ENCODE data around the gene USP53. TPM values are rescaled to one million over a fixed set of nuclear protein-coding genes. Genes with fewer than 3 reads are reported as not detected.
"Not testable (repeated sequence)": the region's sequence is repeated elsewhere in the genome, so short reads cannot be mapped to it uniquely, and the experiment has no call there.

USP53 gene
- 100 to 1,000 TPM in 1 of 2 donors, 10 to 100 TPM in 1; 87.6 to 134 TPM for total RNA-seq
- long read RNA-seq, donor 1, partial matches to known transcripts: 4 of 33 reads
- long read RNA-seq, donor 1, other reads (novel, unspliced or antisense): 29 of 33 reads
- long read RNA-seq, donor 2, partial matches to known transcripts: 5 of 35 reads
- long read RNA-seq, donor 2, other reads (novel, unspliced or antisense): 30 of 35 reads

DNA sequence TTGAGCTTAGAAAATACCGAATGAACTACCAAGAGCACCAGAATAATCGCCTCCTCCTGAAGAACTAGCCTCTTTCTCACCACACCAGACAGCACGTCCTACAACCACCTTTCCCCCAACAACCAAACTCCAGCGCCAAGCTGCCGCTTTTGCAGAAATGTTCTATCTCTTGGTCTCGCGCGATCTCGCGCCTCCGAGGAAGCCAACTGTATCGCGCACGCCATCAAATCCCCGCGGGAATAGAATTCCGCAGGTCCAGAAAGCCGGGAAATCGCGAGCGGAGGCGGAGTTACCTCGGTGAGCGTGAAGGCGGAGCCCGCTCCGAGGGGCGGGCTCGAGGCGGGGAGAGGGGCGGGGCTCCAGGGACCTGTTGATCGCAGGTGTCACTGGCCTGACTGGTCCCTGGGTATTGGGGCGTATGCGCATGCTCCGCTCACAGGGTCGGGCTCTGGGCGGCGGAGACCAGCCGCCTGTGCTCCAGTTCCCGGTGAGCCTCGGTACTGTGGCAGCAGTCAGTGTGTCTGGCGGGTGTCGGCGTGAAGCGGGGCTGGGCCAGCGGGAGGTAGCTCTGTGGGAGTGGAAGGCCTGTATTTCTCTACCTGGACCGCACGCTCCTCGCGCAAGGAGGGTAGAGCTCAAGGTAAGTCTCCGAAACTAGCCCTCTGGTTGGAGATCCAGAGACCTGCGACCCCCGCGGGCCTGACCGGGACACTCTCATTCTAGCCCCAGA, at the start of gene USP53:
Gene USP53, plus strand, starts transcription at position 480 of the 730 bp plus-strand sequence. CDS start 27,047 bp downstream, outside the sequence.
- peak; percentile 99 for DNase-seq (ENCODE audit: low spot score)
- intact Hi-C loops (cut with DNase I): loop anchor here (5.0 to 10.0 kb wide), 2 partner anchors 168 to 170 kb away; no protein-coding TSS in a partner anchor

DNA sequence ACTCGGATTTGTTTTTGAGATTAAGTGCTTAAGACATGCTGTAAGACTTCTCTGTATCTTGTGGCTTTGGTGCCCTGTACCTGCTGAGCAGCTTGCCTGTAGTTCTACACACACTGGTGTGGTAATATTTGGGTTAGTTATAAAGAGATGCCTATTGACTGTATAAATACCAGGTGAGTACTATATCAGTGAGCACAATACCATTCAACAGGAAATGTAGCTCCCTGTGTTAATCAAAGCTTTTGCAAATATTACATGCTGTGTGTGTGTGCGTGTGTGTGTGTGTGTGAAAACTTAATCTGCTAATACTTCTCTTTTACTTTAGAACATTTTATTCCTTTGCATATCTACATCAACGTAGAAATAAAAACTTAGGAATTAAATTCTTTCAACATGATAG, 46.7 kb upstream of the USP53 start:
- intact Hi-C loops (cut with DNase I): no loop called here
- no peak for DNase-seq (ENCODE audit: low spot score)

DNA sequence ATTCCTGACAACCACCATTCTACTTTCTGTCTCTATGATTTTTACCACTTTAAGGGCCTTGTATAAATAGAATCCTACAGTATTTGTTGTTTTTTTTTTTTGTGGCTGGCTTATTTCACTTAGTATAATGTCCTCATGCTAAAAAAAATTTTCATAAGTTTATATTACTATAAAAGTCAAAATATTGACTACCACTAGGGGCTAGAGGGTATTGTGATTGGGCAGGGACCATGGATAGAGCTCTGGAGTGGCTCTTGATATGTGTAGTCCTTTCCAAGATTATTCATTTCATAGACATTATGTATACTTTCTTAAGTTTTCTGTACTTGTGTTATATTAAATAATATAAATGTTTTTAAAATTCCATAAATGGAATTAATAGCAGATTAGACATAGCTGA, 42.3 kb upstream of the USP53 start:
- intact Hi-C loops (cut with DNase I): no loop called here
- no peak for DNase-seq (ENCODE audit: low spot score)

DNA sequence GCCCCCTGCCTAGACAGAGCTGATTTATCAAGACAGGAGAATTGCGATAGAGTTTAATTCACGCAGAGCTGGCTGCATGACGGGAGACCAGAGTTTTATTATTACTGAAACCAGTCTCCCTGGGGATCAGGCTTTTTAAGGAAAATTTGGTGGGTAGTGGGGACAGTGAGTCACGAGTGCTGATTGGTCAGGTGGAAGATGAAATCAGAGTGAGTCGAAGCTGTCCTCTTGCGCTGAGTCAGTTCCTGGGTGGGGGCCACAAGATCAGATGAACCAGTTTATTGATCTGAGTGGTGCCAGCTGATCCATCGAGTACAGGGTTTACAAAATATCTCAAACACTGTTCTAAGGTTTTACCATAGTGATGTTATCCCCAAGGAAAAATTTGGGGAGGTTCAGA, 40.3 kb upstream of the USP53 start:
- DNase-seq (ENCODE audit: low spot score): no peak
- intact Hi-C loops (cut with DNase I): no loop called here

DNA sequence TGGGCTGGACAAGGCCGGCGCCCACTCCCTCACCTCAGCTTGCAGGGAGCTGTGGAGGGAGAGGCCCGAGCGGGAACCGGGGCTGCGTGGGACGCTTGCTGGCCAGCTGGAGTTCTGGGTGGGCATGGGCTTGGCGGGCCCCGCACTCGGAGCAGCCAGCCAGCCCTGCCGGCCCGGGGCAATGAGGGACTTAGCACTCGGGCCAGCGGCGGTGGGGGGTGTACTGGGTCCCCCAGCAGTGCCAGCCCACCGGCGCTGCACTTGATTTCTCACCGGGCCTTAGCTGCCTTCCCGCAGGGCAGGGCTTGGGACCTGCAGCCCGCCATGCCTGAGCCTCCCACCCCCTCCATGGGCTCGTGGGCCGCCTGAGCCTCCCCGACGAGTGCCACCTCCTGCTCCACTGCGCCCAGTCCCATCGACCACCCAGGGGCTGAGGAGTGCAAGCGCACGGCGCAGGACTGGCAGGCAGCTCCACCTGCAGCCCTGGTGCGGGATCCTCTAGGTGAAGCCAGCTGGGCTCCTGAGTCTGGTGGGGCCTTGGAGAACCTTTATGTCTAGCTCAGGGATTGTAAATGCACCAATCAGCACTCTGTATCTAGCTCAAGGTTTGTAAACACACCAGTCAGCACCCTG, 38.7 kb upstream of the USP53 start:
- not testable (repeated sequence) for DNase-seq (ENCODE audit: low spot score)

DNA sequence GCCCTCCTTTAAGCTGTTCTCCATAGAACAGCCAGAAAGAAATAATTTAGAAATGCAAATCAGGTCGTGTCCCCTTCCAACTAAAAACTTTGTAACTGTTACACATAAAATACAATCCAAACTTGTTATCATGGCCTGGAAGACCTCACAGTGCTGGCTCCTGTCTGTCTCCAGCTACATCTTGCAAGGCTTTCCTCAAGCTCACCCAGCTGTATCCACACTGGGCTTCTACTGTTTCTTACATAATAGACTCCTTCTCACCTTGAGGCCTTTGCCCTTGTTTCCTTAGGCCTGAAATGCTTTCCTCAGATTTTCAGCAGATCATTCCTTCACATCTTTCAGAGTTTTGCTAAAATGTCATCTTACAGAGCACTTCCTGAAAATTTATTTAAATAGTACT, 33.5 kb upstream of the USP53 start:
- DNase-seq (ENCODE audit: low spot score): no peak
- intact Hi-C loops (cut with DNase I): no loop called here

More for the DNA sequence above, 38.7 kb upstream of the USP53 start:
- intact Hi-C loops (cut with DNase I): not testable (repeated sequence)

DNA sequence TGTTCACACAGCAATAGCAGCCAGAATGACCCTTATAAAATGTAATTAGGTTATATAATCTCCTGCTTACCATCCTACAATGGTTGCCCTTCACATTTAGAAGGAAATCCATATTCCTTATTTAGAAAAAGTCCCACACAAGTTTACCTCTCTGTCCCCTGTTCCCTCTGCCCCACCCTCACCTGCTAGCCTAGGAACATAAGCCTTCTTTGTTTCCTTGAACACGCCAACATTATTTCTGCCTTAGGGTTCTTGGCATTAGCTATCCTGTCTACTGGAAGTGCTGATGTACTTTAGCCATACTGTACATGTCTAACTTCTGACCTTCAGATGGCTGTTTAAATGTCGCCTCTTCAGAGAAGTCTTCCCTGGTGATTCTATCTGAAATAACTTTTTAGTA, 28.4 kb upstream of the USP53 start:
- no peak for DNase-seq (ENCODE audit: low spot score)
- intact Hi-C loops (cut with DNase I): no loop called here

DNA sequence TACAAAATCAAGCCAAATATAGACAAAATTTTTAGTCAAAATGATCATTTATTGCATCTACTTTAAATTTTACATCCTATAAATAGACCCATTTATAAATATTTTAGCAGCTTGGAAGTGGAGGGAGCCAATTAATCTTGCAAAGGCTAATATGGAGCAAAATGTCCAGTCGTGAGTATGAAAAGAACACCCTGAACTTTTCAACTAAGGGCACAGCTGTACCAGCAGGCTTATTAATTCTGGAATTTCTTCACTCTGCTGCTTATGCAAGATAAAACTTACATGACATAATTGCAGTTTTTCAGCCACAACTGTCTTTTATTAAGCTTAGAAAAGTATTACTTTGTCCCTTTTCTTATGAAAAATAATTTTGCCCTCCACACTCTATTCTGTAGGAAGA, 22.9 kb upstream of the USP53 start:
- intact Hi-C loops (cut with DNase I): no loop called here
- no peak for DNase-seq (ENCODE audit: low spot score)

DNA sequence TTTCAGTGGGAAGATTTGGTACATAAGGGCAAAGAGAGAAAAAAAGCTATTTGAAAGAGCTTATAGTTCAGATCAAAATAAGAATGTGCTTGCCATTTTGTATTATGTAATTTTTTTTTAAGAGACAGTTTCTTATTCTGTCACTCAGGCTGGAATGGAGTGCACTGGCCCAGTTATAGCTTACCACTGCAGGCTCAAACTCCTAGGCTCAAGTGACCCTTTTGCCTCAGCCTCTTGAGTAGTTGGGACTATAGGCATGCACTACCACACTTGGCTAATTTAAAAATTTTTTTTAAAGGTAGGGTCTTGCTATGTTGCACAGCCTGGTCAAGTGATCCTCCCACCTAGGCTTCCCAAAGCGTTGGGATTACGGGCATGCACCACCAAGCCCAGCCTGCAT, 22.2 kb upstream of the USP53 start:
- intact Hi-C loops (cut with DNase I): no loop called here
- no peak for DNase-seq (ENCODE audit: low spot score)

DNA sequence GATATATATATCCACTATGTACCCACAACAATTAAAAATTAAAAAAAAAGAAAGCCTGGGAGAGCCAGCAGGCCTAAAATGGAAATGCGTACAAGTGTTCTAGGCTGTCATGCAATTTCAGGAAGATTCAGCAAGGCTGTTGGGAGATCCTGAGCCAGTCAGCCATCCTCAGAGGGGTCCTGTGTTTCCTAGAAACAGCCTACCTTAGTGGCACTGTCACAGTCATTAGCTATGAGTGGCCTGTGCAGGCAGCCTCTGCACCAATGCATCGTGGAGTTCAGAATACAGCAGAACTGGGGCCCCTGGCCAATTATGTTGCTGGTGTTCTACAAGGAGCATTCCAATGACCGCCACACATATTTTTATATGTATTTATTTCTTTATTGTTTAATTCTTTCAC, 21.0 kb upstream of the USP53 start:
- intact Hi-C loops (cut with DNase I): no loop called here
- DNase-seq (ENCODE audit: low spot score): no peak

DNA sequence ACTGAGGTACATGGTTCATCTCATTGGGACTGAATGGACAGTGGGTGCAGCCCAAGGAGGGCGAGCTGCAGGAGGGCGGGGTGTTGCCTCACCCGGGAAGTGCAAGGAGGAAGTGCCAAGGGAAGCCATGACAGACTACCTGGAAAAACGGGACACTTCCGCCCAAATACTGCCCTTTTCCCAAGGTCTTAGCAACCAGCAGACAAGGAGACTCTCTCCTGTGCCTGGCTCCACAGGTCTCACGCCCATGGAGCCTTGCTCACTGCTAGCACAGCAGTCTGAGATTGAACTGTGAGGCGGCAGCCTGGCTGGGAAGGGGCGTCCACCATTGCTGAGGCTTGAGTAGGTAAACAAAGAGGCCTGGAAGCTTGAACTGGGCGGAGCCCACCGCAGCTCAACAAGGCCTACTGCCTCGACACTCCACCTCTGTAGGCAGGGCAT, 14.7 kb upstream of the USP53 start:
- intact Hi-C loops (cut with DNase I): no loop called here
- DNase-seq (ENCODE audit: low spot score): peak; percentile 67

DNA sequence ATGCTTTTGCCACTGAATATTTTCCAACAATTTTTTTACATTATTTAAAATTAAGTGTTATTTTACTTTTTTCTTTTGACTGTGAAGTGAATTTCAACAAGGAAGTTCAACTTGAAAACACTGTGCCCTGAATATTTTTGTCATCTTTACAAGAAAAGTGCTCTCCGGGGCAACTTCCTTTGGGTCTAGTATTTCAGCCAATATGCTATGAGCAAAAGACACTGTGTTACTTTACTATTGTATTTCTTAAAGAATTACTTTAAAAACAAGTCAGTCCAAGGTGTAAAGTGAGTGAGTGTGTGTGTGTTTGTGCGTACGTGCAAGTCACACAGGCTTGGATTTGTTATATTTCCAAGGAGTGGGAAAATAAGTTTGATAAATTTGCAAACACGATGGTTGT, 7.6 kb upstream of the USP53 start:
- intact Hi-C loops (cut with DNase I): no loop called here
- no peak for DNase-seq (ENCODE audit: low spot score)

DNA sequence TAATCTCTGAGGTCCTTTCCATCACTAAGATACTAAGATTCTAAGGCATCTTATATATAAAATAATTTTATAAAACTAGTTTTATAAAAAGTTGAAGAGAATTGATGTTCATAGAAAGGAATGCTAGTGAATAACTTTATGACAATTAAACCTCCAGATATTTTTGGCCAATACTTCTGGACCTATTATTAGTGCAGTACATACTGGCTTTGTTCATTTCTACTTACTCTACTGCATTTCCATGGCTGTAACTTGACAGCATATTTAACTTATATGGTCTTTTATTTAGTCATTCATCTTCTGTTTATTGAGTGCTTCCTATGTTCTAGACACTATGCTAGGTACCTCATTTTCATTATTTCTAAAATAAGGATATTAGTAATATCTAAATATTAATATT, 6.8 kb upstream of the USP53 start:
- no peak for DNase-seq (ENCODE audit: low spot score)
- intact Hi-C loops (cut with DNase I): no loop called here

DNA sequence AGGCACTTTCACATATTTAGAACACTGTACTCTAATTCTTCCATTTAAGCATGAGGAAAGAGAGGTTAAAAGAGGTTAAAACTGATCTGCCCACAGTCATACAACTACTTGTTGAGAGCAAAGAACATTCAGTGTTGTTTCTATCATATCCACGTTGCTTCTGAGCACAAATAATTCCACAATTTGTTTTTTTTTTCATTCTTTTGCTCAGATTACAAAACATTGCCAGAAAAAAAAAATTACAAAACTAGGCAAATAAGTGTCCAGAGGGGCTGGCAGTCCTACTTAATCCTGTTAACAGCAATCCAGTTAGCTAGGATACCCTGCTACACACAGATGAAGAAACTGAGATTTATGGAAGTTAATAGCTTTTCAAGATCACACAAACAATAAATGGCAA, 6.3 kb upstream of the USP53 start:
- no peak for DNase-seq (ENCODE audit: low spot score)
- intact Hi-C loops (cut with DNase I): no loop called here

DNA sequence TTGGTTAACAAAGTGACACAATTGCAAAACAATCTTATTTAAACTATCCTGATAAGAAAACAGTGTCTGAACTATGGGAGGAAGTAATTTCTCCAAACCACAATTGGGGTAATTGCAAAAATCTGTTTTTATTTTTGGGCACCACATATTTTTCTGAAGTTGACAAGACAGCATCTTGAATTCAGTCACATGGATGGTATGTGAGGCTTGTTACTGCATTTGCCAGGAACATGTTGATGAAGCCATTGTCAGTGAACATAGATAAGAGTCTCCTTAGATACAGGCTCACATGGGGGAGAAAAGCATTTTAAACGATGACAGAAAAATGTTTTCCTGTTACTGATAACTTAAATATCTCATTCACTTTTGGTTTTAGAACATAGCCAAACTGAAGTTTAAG, 5.5 kb upstream of the USP53 start:
- intact Hi-C loops (cut with DNase I): no loop called here
- DNase-seq (ENCODE audit: low spot score): no peak

DNA sequence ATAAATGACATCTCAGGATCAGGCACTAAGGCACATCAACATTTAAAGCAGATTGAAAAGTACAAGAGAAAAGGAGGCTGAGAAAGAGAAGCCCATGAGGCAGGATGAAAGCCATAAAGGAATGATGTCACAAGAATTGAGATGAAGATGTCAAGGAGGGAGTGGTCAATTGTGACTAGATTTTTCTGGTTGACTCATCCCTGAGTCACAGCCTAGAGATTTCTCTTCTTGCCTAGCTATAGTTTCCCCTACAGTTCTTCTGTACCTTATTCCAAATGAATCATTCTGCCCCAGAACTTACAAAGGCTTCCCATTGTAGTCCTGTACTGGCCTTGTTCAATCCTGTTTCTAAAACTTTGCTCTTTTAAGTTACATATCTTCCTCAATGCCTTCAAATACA, 3.4 kb upstream of the USP53 start:
- intact Hi-C loops (cut with DNase I): no loop called here
- no peak for DNase-seq (ENCODE audit: low spot score)

DNA sequence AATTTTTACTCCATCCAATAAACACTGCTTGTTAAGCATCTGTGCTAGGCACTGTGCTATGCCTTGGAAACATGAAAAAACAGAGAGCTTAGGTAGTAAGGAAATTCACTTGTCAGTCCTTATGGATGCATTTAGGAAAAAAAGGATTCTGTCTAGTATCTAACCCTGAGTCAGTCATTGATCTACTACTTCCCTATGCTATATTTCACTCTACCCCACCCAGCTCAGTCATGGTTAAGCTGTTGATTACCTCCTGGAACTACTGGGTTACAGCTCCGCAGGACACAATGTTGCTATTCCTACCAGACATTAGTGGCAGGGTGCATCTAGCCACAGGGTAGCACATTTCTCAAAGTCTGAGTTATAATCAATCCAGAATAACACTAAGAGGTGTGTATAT, 2.9 kb upstream of the USP53 start:
- intact Hi-C loops (cut with DNase I): no loop called here
- no peak for DNase-seq (ENCODE audit: low spot score)

DNA sequence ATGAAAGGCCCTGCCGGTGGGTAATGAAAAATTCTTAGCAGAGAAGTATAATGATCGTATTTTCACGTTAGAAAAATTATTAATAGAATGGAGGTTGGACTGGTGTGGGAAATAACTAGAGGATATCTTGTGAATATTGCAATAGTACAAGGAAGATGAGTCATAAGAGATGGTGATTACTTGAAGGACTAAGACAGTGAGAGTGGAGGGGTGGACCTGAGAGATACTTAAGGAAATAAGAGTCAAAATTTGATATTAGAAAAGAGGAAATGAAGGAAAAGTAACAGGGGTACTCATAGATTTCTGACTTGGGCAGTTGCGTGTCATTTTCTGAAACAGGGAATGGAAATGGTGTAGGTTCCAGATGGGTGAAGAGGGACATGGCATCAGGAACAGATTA, 1.7 kb upstream of the USP53 start:
- intact Hi-C loops (cut with DNase I): loop anchor here (5.0 to 10.0 kb wide), 2 partner anchors 166 to 168 kb away; no protein-coding TSS in a partner anchor
- DNase-seq (ENCODE audit: low spot score): no peak

DNA sequence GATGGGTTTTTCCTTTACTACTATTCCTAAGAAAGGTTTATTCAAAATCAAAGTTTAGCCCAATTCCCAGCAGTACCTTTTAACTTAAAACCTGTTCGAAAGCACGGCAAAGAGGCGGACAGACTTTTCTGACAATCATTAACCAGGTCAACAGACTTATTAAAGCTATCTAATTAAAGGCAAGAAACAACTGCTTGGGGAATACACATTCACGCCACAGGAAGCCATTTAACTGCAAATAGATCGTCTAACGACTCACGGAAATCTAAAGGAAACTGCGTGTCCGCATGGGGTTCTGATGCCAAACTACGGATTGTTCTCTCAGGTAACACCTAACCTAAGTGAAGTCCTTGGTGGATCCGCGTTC, 663 bp upstream of the USP53 start:
- no peak for DNase-seq (ENCODE audit: low spot score)
- intact Hi-C loops (cut with DNase I): loop anchor here (5.0 to 10.0 kb wide), 2 partner anchors 167 to 170 kb away; no protein-coding TSS in a partner anchor

DNA sequence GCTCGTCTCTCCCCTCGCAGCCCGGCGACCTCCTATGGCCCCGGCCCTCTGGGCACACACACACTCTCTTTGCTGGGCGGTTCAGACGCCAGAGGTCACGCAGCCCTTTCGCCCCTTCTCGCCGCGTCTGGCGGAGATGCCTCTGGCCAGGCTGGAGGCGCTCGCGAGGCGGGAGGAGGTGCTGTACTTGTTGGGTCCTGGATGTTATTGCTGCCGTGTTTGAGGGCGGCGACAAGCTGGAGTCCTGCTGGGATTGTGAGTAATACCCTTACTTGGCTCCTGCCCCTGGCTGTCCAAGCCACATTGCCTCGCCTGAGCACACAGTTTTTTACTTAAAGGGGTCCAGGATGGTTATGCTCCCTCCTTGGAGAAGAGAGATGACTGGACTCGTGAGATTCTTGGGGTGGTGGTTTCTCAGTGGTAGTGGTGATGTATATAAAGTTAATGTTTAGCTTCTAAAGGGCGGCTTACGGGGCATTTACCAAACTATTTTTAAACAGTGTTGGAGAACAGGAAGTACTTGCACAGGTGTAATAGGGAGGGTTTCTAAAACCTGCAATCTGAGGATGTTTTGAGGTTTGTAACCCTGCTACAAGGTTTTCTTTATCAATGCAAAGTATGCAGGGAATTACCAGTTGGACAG, 572 bp downstream of the USP53 start:
- intact Hi-C loops (cut with DNase I): loop anchor here (5.0 to 10.0 kb wide), 2 partner anchors 168 to 171 kb away; no protein-coding TSS in a partner anchor

More for the DNA sequence above, 572 bp downstream of the USP53 start:
- peak; percentile 97 for DNase-seq (ENCODE audit: low spot score)
